Spleen (tissue), 13 donors: ENCODE data around the gene RPS23. TPM values are rescaled to one million over a fixed set of nuclear protein-coding genes. Genes with fewer than 3 reads are reported as not detected.

Source experiments
- DNase-seq: peaks from one replicate; pipeline ENCODE4 v3.0.0-alpha.2; 2020
- H3K27ac ChIP-seq, 8 donors: fragments of 200-600 bp; sonication (generic) in 7 of 8; 1 replicate in 4 of 8; 2 replicates in 4 of 8; pipeline versions ENCODE4 v1.5.0 to v1.8.0; 2016 to 2021; ENCODE audit warnings: inconsistent platforms in 4 of 8, mild to moderate bottlenecking in 4 of 8, moderate library complexity in 1 of 8
- H3K27me3 ChIP-seq, 7 donors: fragments of 200-600 bp; sonication (generic) in 6 of 7; replicated peaks in 1 of 7; 1 replicate in 4 of 7; 2 replicates in 3 of 7; pipeline versions ENCODE4 v1.5.0 to v1.8.0; 2016 to 2021; ENCODE audit warnings: inconsistent platforms in 3 of 7, mild to moderate bottlenecking in 1 of 7
- H3K36me3 ChIP-seq, 6 donors: fragments of 200-600 bp; sonication (generic) in 5 of 6; 1 replicate in 4 of 6; 2 replicates in 2 of 6; pipeline versions ENCODE4 v1.5.0 to v1.8.0; 2016 to 2021; ENCODE audit warnings: inconsistent platforms in 2 of 6
- H3K4me1 ChIP-seq, 6 donors: fragments of 200-600 bp; sonication (generic) in 5 of 6; 1 replicate in 3 of 6; 2 replicates in 3 of 6; pipeline versions ENCODE4 v1.5.0 to v1.8.0; 2016 to 2021; ENCODE audit warnings: inconsistent platforms in 3 of 6
- H3K4me3 ChIP-seq, 8 donors: fragments of 200-600 bp; sonication (generic) in 7 of 8; 1 replicate in 4 of 8; 2 replicates in 4 of 8; pipeline versions ENCODE4 v1.5.0 to v1.8.0; 2016 to 2021; ENCODE audit warnings: inconsistent platforms in 4 of 8, mild to moderate bottlenecking in 4 of 8, moderate library complexity in 2 of 8
- H3K9me3 ChIP-seq, 8 donors: fragments of 200-600 bp; sonication (generic) in 7 of 8; 1 replicate in 4 of 8; 2 replicates in 4 of 8; pipeline versions ENCODE4 v1.5.0 to v1.8.0; 2016 to 2021; ENCODE audit warnings: inconsistent platforms in 4 of 8
- CTCF ChIP-seq, 11 experiments: fragments of 200-600 bp in 7 of 11; fragments of 450-650 bp in 4 of 11; sonication (generic) in 4 of 11; IDR thresholded peaks in 8 of 11; conservative IDR thresholded peaks in 3 of 11; 1 replicate in 7 of 11; 2 replicates in 4 of 11; pipeline versions ENCODE4 v1.4.0 to v1.8.0; 2016 to 2021; ENCODE audit warnings: antibody characterized with exemption in 11 of 11, inconsistent platforms in 4 of 11, mild to moderate bottlenecking in 1 of 11
- POLR2A ChIP-seq, 3 donors: fragments of 450-650 bp; IDR thresholded peaks; one replicate each; pipeline ENCODE4 v1.5.1; 2017; ENCODE audit warnings: antibody characterized with exemption in 3 of 3, mild to moderate bottlenecking in 1 of 3
- POLR2AphosphoS5 ChIP-seq, 3 donors: sonication (generic); formaldehyde crosslinking; IDR thresholded peaks; one replicate each; pipeline ENCODE4 v1.5.1; 2017; ENCODE audit warnings: antibody characterized with exemption in 3 of 3
- WGBS, 5 donors: extraction: QIAGEN DNeasy Blood & Tissue Kit in 3 of 5; methylation state at CpG; one replicate each; pipeline versions ENCODE4 v1.1.5 to v1.1.7; 2013 to 2018; 5-methylcytosine and 5-hydroxymethylcytosine counted together
- intact Hi-C: fragments of 100-400 bp; cut with DNase I; formaldehyde crosslinking; loops from one replicate; pipeline ENCODE4 v1.15.0; 2023; ENCODE audit warnings: low total_unique reads
- long read RNA-seq, 2 donors: transcript quantifications; one replicate each; lab custom pipeline, GENCODE V29; 2026
- polyA plus RNA-seq, 3 donors: library from polyadenylated mRNA; stranded (reverse); fragments of 200-250 nt; gene quantifications; one replicate each; pipeline ENCODE4 v1.2.1, GENCODE V29; 2013
- total RNA-seq, 7 donors: library from RNA; depleted of rRNA in 3 of 7; stranded (reverse); fragments of >200 nt in 3 of 7; fragmentation: NEBNext Ultra II Directional in 4 of 7; extraction: Animal tissue kit (Norgen Biotek cat#: 25700) in 4 of 7; gene quantifications; one replicate each; pipeline versions ENCODE4 v1.1.0 to v1.2.1, GENCODE V29; 2016 to 2021
- donor health status: healthy with polysubstance abuse.
- donor health status: DM: no; HTN: no; CAD: no; lungs with moderate emphysema.
- donor health status: DM: no; HTN: no; CAD: no.
- donor health status: Bipolar disorder and iron deficiency.
- donor health status: healthy.
- donor health status: DM: no; HTN: no; CAD: no.
- donor health status: DM: yes; HTN: yes; CAD: no.

Gene RPS23
- total RNA-seq = 1,000 to 10,000 TPM; 1,734 to 2,967 (median 2,355) TPM
- 1,000 to 10,000 TPM; 5,262 to 8,847 (median 8,179) TPM for polyA plus RNA-seq
- long read RNA-seq, donor 1, transcript RPS23-201 (4 exons, 3,437 nt) = major isoform, 1,504 of 2,265 reads
- long read RNA-seq, donor 1, transcript RPS23-204 (3 exons, 836 nt) = minor isoform, 26 of 2,265 reads
- long read RNA-seq, donor 1, transcript RPS23-203 (3 exons, 576 nt) = minor isoform, 453 of 2,265 reads
- long read RNA-seq, donor 1, transcript RPS23-207 (2 exons, 530 nt) = minor isoform, 13 of 2,265 reads
- long read RNA-seq, donor 1, partial matches to known transcripts = 227 of 2,265 reads
- long read RNA-seq, donor 1, other reads (novel, unspliced or antisense) = 42 of 2,265 reads
- long read RNA-seq, donor 2, transcript RPS23-204 (3 exons, 836 nt) = minor isoform, 21 of 1,883 reads
- long read RNA-seq, donor 2, transcript RPS23-201 (4 exons, 3,437 nt) = major isoform, 1,310 of 1,883 reads
- long read RNA-seq, donor 2, transcript RPS23-207 (2 exons, 530 nt) = minor isoform, 13 of 1,883 reads
- long read RNA-seq, donor 2, transcript RPS23-203 (3 exons, 576 nt) = minor isoform, 263 of 1,883 reads
- long read RNA-seq, donor 2, partial matches to known transcripts = 199 of 1,883 reads
- long read RNA-seq, donor 2, other reads (novel, unspliced or antisense) = 77 of 1,883 reads

GRCh38 chr5:82277987-82278710 lies at the start of gene RPS23:
RPS23 (minus strand) TSS chr5:82278354; CDS start chr5:82278323, 31 bp downstream.
- Histone ChIP-seq H3K9me3 (no peaks in the 10 kb centered on the region), H3K27ac (peak within 1 kb of the TSS; percentile 84 to 92 (median 90)), H3K27me3 (no peaks in the 10 kb centered on the region), H3K4me3 (peak within 1 kb of the TSS; percentile 62 to 93 (median 88)), H3K4me1 (peaks cover 11 to 67% (median 34%) of the 10 kb centered on the region in 6 donors), H3K36me3 (peaks cover 0 to 37% (median 29%) of the 10 kb centered on the region in 6 donors)
- 0 to 1% (median 0%) methylated on average over 22 to 60 of the region's 60 CpGs for whole genome bisulfite sequencing, 5 donors
- peak; percentile 97 to 99 (median 98) for TF ChIP-seq POLR2AphosphoS5 (IDR thresholded peaks at IDR 0.05)
- no peak for TF ChIP-seq CTCF (IDR thresholded peaks at IDR 0.05 in 8 of 11, conservative IDR thresholded peaks at IDR 0.05 in 3 of 11)
- TF ChIP-seq POLR2A (IDR thresholded peaks at IDR 0.05) = peak in 2 of 3 donors; percentile 68 to 75
- intact Hi-C loops = no loop called here
- DNase-seq = peak; percentile 97

GRCh38 chr5:82327941-82328340 lies 49.8 kb upstream of the RPS23 start:
- TF ChIP-seq POLR2A (IDR thresholded peaks at IDR 0.05) = no peak
- no peak for TF ChIP-seq POLR2AphosphoS5 (IDR thresholded peaks at IDR 0.05)
- TF ChIP-seq CTCF (IDR thresholded peaks at IDR 0.05 in 8 of 11, conservative IDR thresholded peaks at IDR 0.05 in 3 of 11) = no peak
- no peak for DNase-seq
- no peaks in the 10 kb centered on the region for H3K36me3 ChIP-seq
- intact Hi-C loops = no loop called here
- H3K27me3 ChIP-seq = no peaks in the 10 kb centered on the region
- no peak overlapping the region for H3K27ac ChIP-seq
- H3K4me1 ChIP-seq = no peaks in the 10 kb centered on the region
- H3K9me3 ChIP-seq = no peaks in the 10 kb centered on the region
- no peak overlapping the region for H3K4me3 ChIP-seq

- no peaks in the 10 kb centered on the region for H3K4me1 ChIP-seq
- H3K27me3 ChIP-seq = no peaks in the 10 kb centered on the region
- H3K36me3 ChIP-seq = no peaks in the 10 kb centered on the region
- TF ChIP-seq CTCF (IDR thresholded peaks at IDR 0.05 in 8 of 11, conservative IDR thresholded peaks at IDR 0.05 in 3 of 11) (no peak), POLR2AphosphoS5 (IDR thresholded peaks at IDR 0.05) (no peak), POLR2A (IDR thresholded peaks at IDR 0.05) (no peak)
- no peak for DNase-seq
- WGBS, 5 donors = 69 to 79% (median 71%) methylated on average over 1 of the region's 1 CpG
- H3K9me3 ChIP-seq = no peaks in the 10 kb centered on the region
- intact Hi-C loops = no loop called here
- no peak overlapping the region for H3K27ac ChIP-seq
- H3K4me3 ChIP-seq = no peak overlapping the region
Observed at GRCh38 chr5:82325996-82326395, 47.8 kb upstream of the RPS23 start.
